RWPE2 (cell line): Measurements from ENCODE around the gene COMT.

Experiments
- ATAC-seq: fragments of 200-7000 bp; cut with Tn5 transposase; 3 replicates; pipeline ENCODE4 v1.9.1; 2021; ENCODE audit warnings: low read depth
- DNase-seq: peaks from one replicate; pipeline ENCODE4 v3.0.0-alpha.2; 2020; ENCODE audit warnings: low spot score
- H3K27ac ChIP-seq: fragments of 450-650 bp; 2 replicates; pipeline ENCODE4 v1.5.1; 2017; ENCODE audit warnings: mild to moderate bottlenecking; ENCODE audit not compliant: poor library complexity, severe bottlenecking
- H3K27me3 ChIP-seq: fragments of 250-450 bp; sonication (Bioruptor Pico); 2 replicates; pipeline ENCODE4 v1.5.1; 2021; ENCODE audit warnings: mild to moderate bottlenecking, moderate library complexity; ENCODE audit not compliant: insufficient read depth, poor library complexity, severe bottlenecking
- H3K36me3 ChIP-seq: fragments of 250-450 bp; sonication (Bioruptor Pico); 2 replicates; pipeline ENCODE4 v1.5.1; 2020; ENCODE audit warnings: low read depth, mild to moderate bottlenecking, moderate library complexity
- H3K4me1 ChIP-seq: fragments of 250-450 bp; sonication (Bioruptor Pico); 2 replicates; pipeline ENCODE4 v1.5.1; 2021; ENCODE audit warnings: mild to moderate bottlenecking, moderate library complexity; ENCODE audit not compliant: insufficient read depth, poor library complexity, severe bottlenecking
- H3K4me3 ChIP-seq: fragments of 250-450 bp; sonication (Bioruptor Pico); 2 replicates; pipeline ENCODE4 v1.5.1; 2021; ENCODE audit warnings: mild to moderate bottlenecking, moderate library complexity; ENCODE audit not compliant: severe bottlenecking
- H3K9me3 ChIP-seq: fragments of 250-450 bp; sonication (Bioruptor Pico); 2 replicates; pipeline ENCODE4 v1.5.1; 2021; ENCODE audit warnings: mild to moderate bottlenecking, moderate library complexity; ENCODE audit not compliant: severe bottlenecking
- CTCF ChIP-seq: fragments of 450-650 bp; IDR thresholded peaks from one replicate; pipeline ENCODE4 v1.5.1; 2017; ENCODE audit warnings: mild to moderate bottlenecking, moderate library complexity; ENCODE audit not compliant: poor library complexity, severe bottlenecking

COMT gene

GRCh38 chr22:19989725-19990067 is 48.1 kb downstream of the COMT start:
- no peaks in the 10 kb centered on the region for H3K27me3 ChIP-seq
- no peak for TF ChIP-seq CTCF

GRCh38 chr22:19990188-19990587 is 48.6 kb downstream of the COMT start:
- Histone ChIP-seq H3K4me3 (no peak overlapping the region), H3K36me3 (no peaks in the 10 kb centered on the region), H3K4me1 (no peaks in the 10 kb centered on the region), H3K27ac (no peak overlapping the region), H3K27me3 (no peaks in the 10 kb centered on the region), H3K9me3 (no peaks in the 10 kb centered on the region)
- TF ChIP-seq CTCF = no peak
- no peak for DNase-seq
- ATAC-seq = no peak

More at GRCh38 chr22:19989725-19990067, 48.1 kb downstream of the COMT start:
- Histone ChIP-seq H3K9me3 (no peaks in the 10 kb centered on the region), H3K27ac (no peak overlapping the region), H3K36me3 (no peaks in the 10 kb centered on the region), H3K4me3 (no peak overlapping the region), H3K4me1 (peaks cover 2% of the 10 kb centered on the region)
- no peak for DNase-seq
- no peak for ATAC-seq

- no peak overlapping the region for H3K4me3 ChIP-seq
- no peaks in the 10 kb centered on the region for H3K4me1 ChIP-seq
- H3K9me3 ChIP-seq = no peaks in the 10 kb centered on the region
- ATAC-seq = no peak
- no peaks in the 10 kb centered on the region for H3K27me3 ChIP-seq
- DNase-seq = no peak
- H3K36me3 ChIP-seq = no peaks in the 10 kb centered on the region
- no peak overlapping the region for H3K27ac ChIP-seq
- no peak for TF ChIP-seq CTCF
Measured at GRCh38 chr22:19990609-19991394, 49.2 kb downstream of the COMT start.

GRCh38 chr22:19991395-19991644 is 49.7 kb downstream of the COMT start:
- Histone ChIP-seq H3K4me1 (no peaks in the 10 kb centered on the region), H3K4me3 (no peak overlapping the region), H3K27ac (no peak overlapping the region), H3K36me3 (no peaks in the 10 kb centered on the region), H3K27me3 (no peaks in the 10 kb centered on the region), H3K9me3 (no peaks in the 10 kb centered on the region)
- DNase-seq = no peak
- TF ChIP-seq CTCF = no peak
- ATAC-seq = no peak

- H3K27me3 ChIP-seq = no peaks in the 10 kb centered on the region
- H3K27ac ChIP-seq = no peak overlapping the region
- no peaks in the 10 kb centered on the region for H3K9me3 ChIP-seq
- no peaks in the 10 kb centered on the region for H3K4me1 ChIP-seq
- H3K36me3 ChIP-seq = no peaks in the 10 kb centered on the region
- no peak overlapping the region for H3K4me3 ChIP-seq
- DNase-seq = no peak
- no peak for ATAC-seq
- TF ChIP-seq CTCF = no peak
Measured at GRCh38 chr22:19991645-19992451, 50.3 kb downstream of the COMT start.
